HEK293T (cell line): Measurements from ENCODE around the gene ISX.

ENCODE experiments used
- CTCF ChIA-PET: fragments of 350-600 bp; formaldehyde crosslinking; extraction: SDS; loops from one replicate; lab custom pipeline; 2021; ENCODE audit warnings: antibody characterized with exemption, inconsistent platforms; lab: Yijun Ruan, JAX
- POLR2A ChIA-PET: fragments of 350-600 bp; formaldehyde crosslinking; extraction: SDS; loops from one replicate; lab custom pipeline; 2020; ENCODE audit warnings: antibody characterized with exemption, inconsistent platforms; lab: Yijun Ruan, JAX
- DNase-seq: peaks from one replicate; pipeline ENCODE4 v3.0.0; 2012; ENCODE audit warnings: mixed read lengths; ENCODE audit errors: extremely low spot score
- ARNT ChIP-seq: fragments of 450-650 bp; IDR thresholded peaks from 2 replicates; pipeline ENCODE4 v1.6.1; 2017; ENCODE audit warnings: mild to moderate bottlenecking
- BHLHE40 ChIP-seq: fragments of 450-650 bp; IDR thresholded peaks from 2 replicates; pipeline ENCODE4 v1.6.1; 2016; ENCODE audit warnings: mild to moderate bottlenecking, moderate library complexity, borderline replicate concordance
- CTBP1 ChIP-seq: fragments of 450-650 bp; IDR thresholded peaks from 2 replicates; pipeline ENCODE4 v1.6.1; 2016; ENCODE audit warnings: borderline replicate concordance
- ELF4 ChIP-seq: fragments of 450-650 bp; IDR thresholded peaks from 2 replicates; pipeline ENCODE4 v1.6.1; 2017; ENCODE audit warnings: antibody characterized with exemption
- FOXA1 ChIP-seq: fragments of 450-650 bp; IDR thresholded peaks from 2 replicates; pipeline ENCODE4 v1.6.1; 2016; ENCODE audit warnings: mild to moderate bottlenecking
- FOXK2 ChIP-seq: fragments of 450-650 bp; IDR thresholded peaks from 2 replicates; pipeline ENCODE4 v1.6.1; 2016; ENCODE audit warnings: mild to moderate bottlenecking
- FOXM1 ChIP-seq: fragments of 450-650 bp; IDR thresholded peaks from 2 replicates; pipeline ENCODE4 v1.6.1; 2017; ENCODE audit warnings: mild to moderate bottlenecking, borderline replicate concordance
- HDGF ChIP-seq: fragments of 450-650 bp; IDR thresholded peaks from 2 replicates; pipeline ENCODE4 v1.6.1; 2017; ENCODE audit warnings: antibody characterized with exemption, borderline replicate concordance
- L3MBTL2 ChIP-seq: fragments of 450-650 bp; conservative IDR thresholded peaks from 2 replicates; pipeline ENCODE4 v1.6.1; 2016; ENCODE audit warnings: mild to moderate bottlenecking
- LEF1 ChIP-seq: fragments of 450-650 bp; IDR thresholded peaks from 2 replicates; pipeline ENCODE4 v1.6.1; 2017; ENCODE audit warnings: mild to moderate bottlenecking, borderline replicate concordance
- NFRKB ChIP-seq: fragments of 450-650 bp; IDR thresholded peaks from 2 replicates; pipeline ENCODE4 v1.6.1; 2016; ENCODE audit warnings: mild to moderate bottlenecking, moderate library complexity
- PKNOX1 ChIP-seq: fragments of 450-650 bp; IDR thresholded peaks from 2 replicates; pipeline ENCODE4 v1.6.1; 2016
- SP1 ChIP-seq: fragments of 450-650 bp; IDR thresholded peaks from 2 replicates; pipeline ENCODE4 v1.6.1; 2017
- SUZ12 ChIP-seq: fragments of 450-650 bp; IDR thresholded peaks from 2 replicates; pipeline ENCODE4 v1.6.1; 2016; ENCODE audit warnings: mild to moderate bottlenecking
- TARDBP ChIP-seq: fragments of 450-650 bp; IDR thresholded peaks from 2 replicates; pipeline ENCODE4 v1.6.1; 2016
- ZNF384 ChIP-seq: fragments of 450-650 bp; IDR thresholded peaks from 2 replicates; pipeline ENCODE4 v1.6.1; 2016

ISX gene

GRCh38 chr22:35116269-35116668 is 50.3 kb downstream of the ISX start:
- TF ChIP-seq PKNOX1 (no peak), LEF1 (no peak), ARNT (no peak), NFRKB (no peak), FOXA1 (no peak), ZNF384 (no peak), CTBP1 (no peak), FOXM1 (no peak), SUZ12 (no peak), SP1 (no peak), L3MBTL2 (no peak)

GRCh38 chr22:35116817-35117216 is 50.9 kb downstream of the ISX start:
- POLR2A ChIA-PET, result no interaction called here
- no peak for DNase-seq
- CTCF ChIA-PET, result interaction anchor here (1.0 kb wide), 1 partner anchor 34 kb away, joined by 4 read pairs; no protein-coding TSS in a partner anchor

More at GRCh38 chr22:35116269-35116668, 50.3 kb downstream of the ISX start:
- CTCF ChIA-PET, result interaction anchor here (1.0 kb wide), 1 partner anchor 34 kb away, joined by 4 read pairs; no protein-coding TSS in a partner anchor
- POLR2A ChIA-PET, result no interaction called here
- no peak for DNase-seq

GRCh38 chr22:35119494-35119893 is 53.5 kb downstream of the ISX start:
- CTCF ChIA-PET, result interaction anchor here (0.6 kb wide), 1 partner anchor 31 kb away, joined by 3 read pairs; no protein-coding TSS in a partner anchor
- no peak for DNase-seq
- POLR2A ChIA-PET, result no interaction called here
- TF ChIP-seq PKNOX1 (no peak), TARDBP (no peak), SUZ12 (no peak), NFRKB (no peak)

More at GRCh38 chr22:35116817-35117216, 50.9 kb downstream of the ISX start:
- TF ChIP-seq BHLHE40 (no peak), SP1 (no peak), PKNOX1 (no peak), LEF1 (no peak), FOXA1 (no peak), ARNT (no peak)

- DNase-seq, result no peak
- ChIA-PET CTCF (no interaction called here), POLR2A (no interaction called here)
- TF ChIP-seq FOXM1 (no peak), CTBP1 (no peak), ARNT (no peak), HDGF (no peak), FOXK2 (no peak), ELF4 (no peak)
Measured at GRCh38 chr22:35124691-35125219, 58.8 kb downstream of the ISX start.

GRCh38 chr22:35126993-35127392 is 61.0 kb downstream of the ISX start:
- POLR2A ChIA-PET, result no interaction called here
- TF ChIP-seq SUZ12 (no peak), LEF1 (no peak), SP1 (no peak), FOXK2 (no peak), ELF4 (no peak)
- no peak for DNase-seq
- CTCF ChIA-PET, result interaction anchor here (0.7 to 1.2 kb wide), 2 partner anchors 14 to 23 kb away, joined by 3 read pairs; no protein-coding TSS in a partner anchor

- CTCF ChIA-PET, result interaction anchor here (0.7 to 2.6 kb wide), 2 partner anchors 10 to 22 kb away, joined by 3 to 9 read pairs; no protein-coding TSS in a partner anchor
- POLR2A ChIA-PET, result no interaction called here
- TF ChIP-seq ZNF384 (no peak), LEF1 (no peak), SUZ12 (no peak)
- no peak for DNase-seq
Measured at GRCh38 chr22:35128637-35129036, 62.7 kb downstream of the ISX start.

- ChIA-PET POLR2A (no interaction called here), CTCF (no interaction called here)
- DNase-seq, result no peak
- TF ChIP-seq SUZ12 (no peak), ZNF384 (no peak), ARNT (no peak), FOXM1 (no peak), FOXK2 (no peak), NFRKB (no peak), CTBP1 (no peak), FOXA1 (no peak), HDGF (no peak), LEF1 (no peak)
Measured at GRCh38 chr22:35131525-35132000, 65.6 kb downstream of the ISX start.
